Stimulated activated CD4-positive, alpha-beta T cell treated with anti-CD3 and anti-CD28 coated beads, Interleukin-15, amount 100 ng/mL, for 24 hours (primary cell): Measurements from ENCODE around the gene OBSCN.

Source experiments
- DNase-seq: peaks from one replicate; pipeline ENCODE4 v3.0.0-alpha.2; 2020

The OBSCN gene

GRCh38 chr1:228373004-228373680 lies 165.3 kb downstream of the OBSCN start:
- DNase-seq, result no peak

GRCh38 chr1:228373681-228374571 lies 166.1 kb downstream of the OBSCN start:
- DNase-seq, result no peak

GRCh38 chr1:228374711-228375577 lies 167.1 kb downstream of the OBSCN start:
- DNase-seq, result no peak

GRCh38 chr1:228375578-228376261 lies 167.9 kb downstream of the OBSCN start:
- no peak for DNase-seq

- DNase-seq, result no peak
These were observed 168.4 kb downstream of the OBSCN start for GRCh38 chr1:228376262-228376628.

GRCh38 chr1:228376651-228377631 lies 169.1 kb downstream of the OBSCN start:
- no peak for DNase-seq

- no peak for DNase-seq
These were observed 169.8 kb downstream of the OBSCN start for GRCh38 chr1:228377664-228378089.

GRCh38 chr1:228378090-228378872 lies 170.4 kb downstream of the OBSCN start:
- DNase-seq, result peak; percentile 74

- peak; percentile 30 for DNase-seq
These were observed 171.1 kb downstream of the OBSCN start for GRCh38 chr1:228378873-228379460.

- no peak for DNase-seq
These were observed 171.8 kb downstream of the OBSCN start for GRCh38 chr1:228379666-228380065.

GRCh38 chr1:228381356-228381755 lies 173.5 kb downstream of the OBSCN start:
- DNase-seq, result no peak

GRCh38 chr1:228383773-228384172 lies 175.9 kb downstream of the OBSCN start:
- no peak for DNase-seq

- no peak for DNase-seq
These were observed 177.4 kb downstream of the OBSCN start for GRCh38 chr1:228385232-228385631.

- no peak for DNase-seq
These were observed 179.5 kb downstream of the OBSCN start for GRCh38 chr1:228387321-228387720.

GRCh38 chr1:228390649-228391048 lies 182.8 kb downstream of the OBSCN start:
- DNase-seq, result no peak

- DNase-seq, result no peak
These were observed 183.7 kb downstream of the OBSCN start for GRCh38 chr1:228391411-228392020.

GRCh38 chr1:228392111-228392936 lies 184.5 kb downstream of the OBSCN start:
- DNase-seq, result no peak

- DNase-seq, result no peak
These were observed 185.4 kb downstream of the OBSCN start for GRCh38 chr1:228393268-228393701.
